ENCODE measurements around the gene LTB4R. TPM values are rescaled to one million over a fixed set of nuclear protein-coding genes. Genes with fewer than 3 reads are reported as not detected.
A peak's percentile ranks its signal among the peaks of the same experiment; 100 is the strongest.

The LTB4R gene
- total RNA-seq, 2 donors from 2014 or later, result 1.9 to 3.0 TPM

DNA sequence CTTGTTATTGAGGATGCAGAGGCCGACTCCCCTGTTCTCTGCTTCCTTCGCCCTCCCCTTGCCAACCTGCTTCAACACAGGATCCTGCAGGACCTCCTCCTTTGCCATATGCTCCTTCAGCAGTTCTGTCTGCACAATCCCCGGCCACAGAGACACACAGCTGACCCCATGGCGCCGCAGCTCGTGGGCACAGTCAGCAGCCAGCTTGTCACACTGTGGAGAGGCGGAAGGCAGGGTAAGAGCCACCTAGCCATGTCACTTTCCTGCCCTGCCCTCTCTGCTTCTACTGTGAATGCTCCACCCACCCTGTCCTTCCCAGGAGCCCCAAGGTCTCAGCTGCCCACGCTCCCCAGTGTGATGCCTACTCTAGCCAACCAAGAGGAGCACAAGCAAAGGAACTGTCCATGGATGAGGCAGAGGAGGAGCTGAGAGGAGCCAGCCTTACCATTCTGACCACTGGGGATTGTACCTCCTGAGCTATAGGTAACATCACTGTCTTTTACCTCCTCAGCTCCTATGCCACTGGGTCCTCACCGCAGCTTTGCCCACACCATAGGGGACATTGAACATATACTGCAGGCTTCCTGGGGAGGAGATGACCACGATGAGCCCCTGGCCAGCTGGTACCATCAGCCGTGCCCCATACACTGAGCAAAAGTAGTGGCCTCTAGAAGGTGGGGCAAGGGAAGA, 19.0 kb upstream of the LTB4R start:
- Histone ChIP-seq H3K27ac (no peak overlapping the region), H3K4me1 (no peaks in the 10 kb centered on the region), H3K4me3 (no peak overlapping the region), H3K27me3 (no peaks in the 10 kb centered on the region), H3K36me3 (peaks cover 41% of the 10 kb centered on the region), H3K9me3 (no peaks in the 10 kb centered on the region)
- TF ChIP-seq, protein P1, sequence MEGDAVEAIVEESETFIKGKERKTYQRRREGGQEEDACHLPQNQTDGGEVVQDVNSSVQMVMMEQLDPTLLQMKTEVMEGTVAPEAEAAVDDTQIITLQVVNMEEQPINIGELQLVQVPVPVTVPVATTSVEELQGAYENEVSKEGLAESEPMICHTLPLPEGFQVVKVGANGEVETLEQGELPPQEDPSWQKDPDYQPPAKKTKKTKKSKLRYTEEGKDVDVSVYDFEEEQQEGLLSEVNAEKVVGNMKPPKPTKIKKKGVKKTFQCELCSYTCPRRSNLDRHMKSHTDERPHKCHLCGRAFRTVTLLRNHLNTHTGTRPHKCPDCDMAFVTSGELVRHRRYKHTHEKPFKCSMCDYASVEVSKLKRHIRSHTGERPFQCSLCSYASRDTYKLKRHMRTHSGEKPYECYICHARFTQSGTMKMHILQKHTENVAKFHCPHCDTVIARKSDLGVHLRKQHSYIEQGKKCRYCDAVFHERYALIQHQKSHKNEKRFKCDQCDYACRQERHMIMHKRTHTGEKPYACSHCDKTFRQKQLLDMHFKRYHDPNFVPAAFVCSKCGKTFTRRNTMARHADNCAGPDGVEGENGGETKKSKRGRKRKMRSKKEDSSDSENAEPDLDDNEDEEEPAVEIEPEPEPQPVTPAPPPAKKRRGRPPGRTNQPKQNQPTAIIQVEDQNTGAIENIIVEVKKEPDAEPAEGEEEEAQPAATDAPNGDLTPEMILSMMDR (IDR thresholded peaks at IDR 0.05), result no peak
- DNase-seq (ENCODE audit: low spot score), result no peak

DNA sequence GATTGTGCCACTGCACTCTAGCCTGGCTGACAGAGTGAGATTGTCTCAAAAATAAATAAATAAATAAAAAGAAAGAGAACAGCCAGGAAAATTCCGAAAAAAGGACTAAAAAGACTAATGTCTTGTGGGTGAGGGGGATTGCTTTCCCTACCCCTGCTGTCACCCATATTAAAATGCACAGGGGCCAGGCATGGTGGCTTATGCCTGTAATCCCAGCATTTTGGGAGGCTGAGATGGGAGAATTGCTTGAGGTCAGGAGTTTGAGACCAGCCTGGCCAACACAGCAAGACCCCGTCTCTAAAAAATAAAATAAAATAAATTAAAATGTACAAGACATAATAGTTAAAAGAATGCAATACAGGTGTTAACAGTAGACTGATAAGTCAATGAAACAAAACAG, 17.8 kb upstream of the LTB4R start:
- TF ChIP-seq, protein P1 (IDR thresholded peaks at IDR 0.05), result no peak
- H3K4me1 ChIP-seq, result no peaks in the 10 kb centered on the region
- no peak overlapping the region for H3K4me3 ChIP-seq
- H3K27me3 ChIP-seq, result no peaks in the 10 kb centered on the region
- no peaks in the 10 kb centered on the region for H3K9me3 ChIP-seq
- H3K36me3 ChIP-seq, result peaks cover 41% of the 10 kb centered on the region
- DNase-seq (ENCODE audit: low spot score), result no peak
- H3K27ac ChIP-seq, result no peak overlapping the region

DNA sequence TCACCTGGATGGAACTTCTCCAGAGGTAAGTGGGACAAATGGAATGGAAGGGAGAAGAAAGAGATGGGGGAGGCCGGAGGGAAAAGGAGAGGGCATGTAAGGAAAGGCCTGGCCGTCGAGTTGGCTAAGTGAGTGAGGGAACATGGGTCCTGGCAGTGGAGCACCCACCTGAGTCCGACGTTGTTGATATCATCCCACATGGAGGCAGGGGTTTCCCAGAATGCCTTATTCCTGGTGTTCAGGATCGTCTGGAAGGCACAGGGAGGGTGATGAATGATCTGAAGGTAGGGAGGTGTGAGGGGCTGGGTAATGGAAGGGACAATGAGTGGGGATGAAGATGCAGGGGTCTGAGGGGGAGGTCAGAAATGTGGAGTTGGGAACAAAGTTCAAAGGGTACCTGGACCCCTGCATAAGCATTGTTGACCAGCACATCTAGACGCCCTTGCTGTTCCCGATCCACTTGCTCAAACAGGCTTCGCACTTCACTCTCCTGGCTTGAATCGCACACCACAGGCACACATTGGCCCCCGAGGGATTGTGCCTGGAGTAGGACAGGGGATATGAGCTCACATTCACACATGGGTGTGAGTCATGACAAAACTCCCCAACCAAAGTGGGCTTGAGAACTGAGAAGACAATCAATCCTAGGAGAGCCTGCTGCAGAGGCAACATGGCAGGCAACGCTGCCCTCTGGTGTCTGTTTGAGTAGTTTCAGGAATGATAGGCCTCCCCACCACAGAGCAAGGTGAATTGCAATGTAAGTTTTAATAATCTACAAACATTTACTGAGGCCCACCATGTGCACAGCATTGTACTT, 14.8 kb upstream of the LTB4R start:
- no peaks in the 10 kb centered on the region for H3K9me3 ChIP-seq
- no peak overlapping the region for H3K4me3 ChIP-seq
- no peaks in the 10 kb centered on the region for H3K27me3 ChIP-seq
- DNase-seq (ENCODE audit: low spot score), result peak; percentile 72
- peaks cover 22% of the 10 kb centered on the region for H3K36me3 ChIP-seq
- TF ChIP-seq, protein P1 (IDR thresholded peaks at IDR 0.05), result peak; percentile 30 to 79
- H3K27ac ChIP-seq, result no peak overlapping the region
- H3K4me1 ChIP-seq, result peaks cover 0 to 20% of the 10 kb centered on the region in 2 donors

DNA sequence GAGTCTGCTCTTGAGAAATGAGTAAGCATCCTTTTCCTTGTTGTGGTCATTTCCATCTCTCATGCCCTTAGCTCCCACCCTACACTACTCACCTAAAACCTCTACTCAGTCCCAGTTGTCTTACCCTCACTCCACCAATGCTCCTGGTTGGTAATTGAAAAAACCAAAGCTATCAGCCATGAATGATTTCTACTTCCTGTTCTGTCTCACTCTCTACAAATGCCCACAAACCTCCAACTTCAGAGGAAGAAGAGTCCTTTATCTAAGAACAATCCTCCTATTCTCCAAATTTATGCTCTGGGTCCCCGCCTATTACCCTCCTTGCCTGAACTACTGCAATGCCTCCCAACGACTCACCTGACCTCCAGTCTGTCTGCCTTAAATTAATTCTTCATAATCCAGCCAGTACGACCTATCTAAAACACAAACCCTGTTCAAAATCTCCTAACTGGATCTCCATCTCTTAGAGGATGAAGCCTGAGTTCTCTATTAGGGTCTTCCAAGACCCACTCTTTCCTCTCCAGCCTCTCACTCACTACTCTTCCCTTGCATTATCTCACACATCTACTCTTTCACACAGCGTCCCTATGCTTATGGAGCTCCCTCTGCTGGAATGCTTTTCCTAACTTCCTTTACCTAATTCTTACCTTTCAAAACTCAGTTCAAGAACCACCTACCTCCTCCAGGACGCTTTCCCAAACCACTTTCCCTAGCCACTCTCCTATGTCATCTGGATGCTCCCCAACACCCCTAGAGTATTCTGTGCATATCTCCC, 13.9 kb upstream of the LTB4R start:
- no peaks in the 10 kb centered on the region for H3K27me3 ChIP-seq
- peaks cover 30% of the 10 kb centered on the region for H3K36me3 ChIP-seq
- H3K27ac ChIP-seq, result no peak overlapping the region
- H3K9me3 ChIP-seq, result no peaks in the 10 kb centered on the region
- H3K4me1 ChIP-seq, result peaks cover 0 to 20% of the 10 kb centered on the region in 2 donors
- no peak for DNase-seq (ENCODE audit: low spot score)
- TF ChIP-seq, protein P1 (IDR thresholded peaks at IDR 0.05), result no peak
- H3K4me3 ChIP-seq, result no peak overlapping the region

DNA sequence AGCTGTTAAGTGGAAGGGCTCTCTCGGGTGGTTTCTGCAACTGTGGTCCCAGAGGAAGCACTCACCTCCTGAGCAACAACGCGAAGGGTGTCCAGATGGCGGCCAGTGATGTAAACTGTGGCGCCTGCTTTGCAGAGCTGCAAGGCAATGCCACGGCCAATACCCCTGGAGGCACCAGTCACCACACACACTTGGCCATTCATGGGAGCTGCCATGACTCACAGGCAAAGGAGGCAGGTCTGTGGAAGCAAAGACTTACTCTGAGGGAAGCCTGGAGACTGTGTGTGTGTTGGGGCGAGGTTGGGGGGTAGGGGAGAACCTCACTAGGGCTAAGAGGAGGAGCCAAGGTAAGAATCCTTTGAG, 12.4 kb upstream of the LTB4R start:
- TF ChIP-seq, protein P1 (IDR thresholded peaks at IDR 0.05), result no peak
- Histone ChIP-seq H3K9me3 (no peaks in the 10 kb centered on the region), H3K36me3 (peaks cover 45% of the 10 kb centered on the region), H3K4me1 (peaks cover 0 to 20% of the 10 kb centered on the region in 2 donors), H3K4me3 (peak overlapping the region; percentile 80 to 87), H3K27ac (peak overlapping the region; percentile 84 to 91), H3K27me3 (no peaks in the 10 kb centered on the region)
- no peak for DNase-seq (ENCODE audit: low spot score)
